ENCODE measurements around the gene POC5.

The POC5 gene

GRCh38 chr5:75660678-75661465 lies 56.4 kb downstream of the POC5 start:
- H3K27me3 ChIP-seq (ENCODE audit: control insufficient read depth, insufficient read depth, low read length) = no peaks in the 10 kb centered on the region
- H3K4me3 ChIP-seq (ENCODE audit: low read depth, low read length) = no peak overlapping the region
- no peak overlapping the region for H3K9ac ChIP-seq (ENCODE audit: low read depth, low read length)
- H3K9me3 ChIP-seq (ENCODE audit: control insufficient read depth, insufficient read depth, low read length) = no peaks in the 10 kb centered on the region
- H3K36me3 ChIP-seq (ENCODE audit: control insufficient read depth, insufficient read depth, low read length) = no peaks in the 10 kb centered on the region
- H3K4me1 ChIP-seq (ENCODE audit: control insufficient read depth, insufficient read depth, low read length) = peaks cover 11% of the 10 kb centered on the region; the same call in 1 of the 2 replicates
- no peak overlapping the region for H3K27ac ChIP-seq (ENCODE audit: low read depth, low read length)

DNA sequence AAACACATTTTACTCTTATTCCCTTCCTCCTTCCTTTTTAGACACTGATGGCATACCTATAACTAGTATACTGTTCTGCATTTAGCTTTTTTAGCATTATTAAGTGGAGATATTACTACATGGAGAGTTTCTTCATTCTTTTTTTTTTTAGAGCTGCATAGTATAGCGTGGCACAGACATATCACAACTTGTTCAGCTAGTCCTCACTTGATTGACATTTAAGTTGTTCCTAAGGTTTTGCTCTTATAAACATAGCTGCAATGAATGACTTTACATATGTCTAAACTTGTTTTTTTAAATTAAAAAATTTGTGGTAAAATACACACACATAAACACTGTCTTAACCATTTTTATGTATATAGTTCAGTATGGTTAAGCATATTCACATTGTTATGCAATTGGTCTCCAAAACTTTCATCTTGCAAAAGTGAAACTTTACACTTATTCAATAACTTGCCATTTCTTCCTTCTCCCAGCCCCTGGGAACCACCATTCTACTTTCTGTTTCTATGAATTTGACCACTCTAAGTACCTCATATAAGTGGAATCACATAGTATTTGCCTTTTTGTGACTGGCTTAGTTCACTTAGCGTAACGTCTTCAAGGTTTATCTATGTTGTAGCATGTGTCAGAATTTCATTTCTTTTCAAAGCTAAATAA lies 57.3 kb downstream of the POC5 start:
- no peaks in the 10 kb centered on the region for H3K27me3 ChIP-seq (ENCODE audit: control insufficient read depth, insufficient read depth, low read length)
- no peak overlapping the region for H3K4me3 ChIP-seq (ENCODE audit: low read depth, low read length)
- H3K4me1 ChIP-seq (ENCODE audit: control insufficient read depth, insufficient read depth, low read length) = peaks cover 14% of the 10 kb centered on the region; the same call in 1 of the 2 replicates
- no peaks in the 10 kb centered on the region for H3K36me3 ChIP-seq (ENCODE audit: control insufficient read depth, insufficient read depth, low read length)
- no peaks in the 10 kb centered on the region for H3K9me3 ChIP-seq (ENCODE audit: control insufficient read depth, insufficient read depth, low read length)
- H3K9ac ChIP-seq (ENCODE audit: low read depth, low read length) = no peak overlapping the region
- no peak overlapping the region for H3K27ac ChIP-seq (ENCODE audit: low read depth, low read length)

DNA sequence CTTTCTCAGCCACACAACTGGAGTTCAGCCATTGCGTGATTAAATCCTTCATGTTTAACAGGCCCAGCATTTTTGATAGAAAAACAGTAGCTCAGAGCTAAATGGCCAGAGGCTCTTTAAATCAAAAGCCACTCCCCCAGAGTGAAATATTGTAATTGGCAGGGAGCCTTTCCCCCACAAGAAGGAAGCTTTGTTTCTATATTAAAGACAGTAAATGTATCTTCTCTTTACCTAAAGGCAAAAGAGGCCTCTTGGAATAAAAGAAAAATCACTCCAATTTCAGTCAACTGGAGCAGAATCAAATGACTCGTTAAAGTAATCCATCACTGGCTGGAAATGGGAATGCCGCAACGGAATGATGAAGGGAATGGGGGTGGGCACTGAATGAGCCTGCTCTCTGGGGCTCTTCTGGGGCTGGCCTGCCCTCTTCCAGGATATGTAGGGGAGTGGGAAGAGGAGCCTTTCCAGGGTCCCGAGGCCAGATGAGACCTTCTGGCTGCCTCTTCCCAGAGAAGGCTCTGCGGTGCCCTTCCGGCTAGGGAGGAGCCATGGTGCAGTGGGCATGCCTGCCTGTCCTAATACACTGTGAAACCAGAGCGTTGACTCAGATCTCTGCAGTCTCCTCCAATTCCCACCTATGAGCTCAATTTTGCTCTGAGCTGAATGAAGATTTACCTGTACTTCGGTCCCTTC lies 60.8 kb downstream of the POC5 start:
- no peaks in the 10 kb centered on the region for H3K9me3 ChIP-seq (ENCODE audit: control insufficient read depth, insufficient read depth, low read length)
- no peak overlapping the region for H3K9ac ChIP-seq (ENCODE audit: low read depth, low read length)
- H3K27ac ChIP-seq (ENCODE audit: low read depth, low read length) = no peak overlapping the region
- no peaks in the 10 kb centered on the region for H3K27me3 ChIP-seq (ENCODE audit: control insufficient read depth, insufficient read depth, low read length)
- H3K4me3 ChIP-seq (ENCODE audit: low read depth, low read length) = no peak overlapping the region
- H3K4me1 ChIP-seq (ENCODE audit: control insufficient read depth, insufficient read depth, low read length) = peaks cover 14% of the 10 kb centered on the region; the same call in 1 of the 2 replicates
- H3K36me3 ChIP-seq (ENCODE audit: control insufficient read depth, insufficient read depth, low read length) = no peaks in the 10 kb centered on the region

- H3K9me3 ChIP-seq (ENCODE audit: control insufficient read depth, insufficient read depth, low read length) = no peaks in the 10 kb centered on the region
- no peak overlapping the region for H3K4me3 ChIP-seq (ENCODE audit: low read depth, low read length)
- no peak overlapping the region for H3K27ac ChIP-seq (ENCODE audit: low read depth, low read length)
These were observed 62.4 kb downstream of the POC5 start for GRCh38 chr5:75654693-75655295.

GRCh38 chr5:75653521-75653920 lies 63.7 kb downstream of the POC5 start:
- Histone ChIP-seq H3K9ac (ENCODE audit: low read depth, low read length) (no peak overlapping the region), H3K4me1 (ENCODE audit: control insufficient read depth, insufficient read depth, low read length) (peaks cover 14% of the 10 kb centered on the region; the same call in 1 of the 2 replicates), H3K9me3 (ENCODE audit: control insufficient read depth, insufficient read depth, low read length) (no peaks in the 10 kb centered on the region), H3K36me3 (ENCODE audit: control insufficient read depth, insufficient read depth, low read length) (no peaks in the 10 kb centered on the region), H3K27ac (ENCODE audit: low read depth, low read length) (no peak overlapping the region), H3K4me3 (ENCODE audit: low read depth, low read length) (no peak overlapping the region), H3K27me3 (ENCODE audit: control insufficient read depth, insufficient read depth, low read length) (no peaks in the 10 kb centered on the region)

More at GRCh38 chr5:75654693-75655295, 62.4 kb downstream of the POC5 start:
- Histone ChIP-seq H3K27me3 (ENCODE audit: control insufficient read depth, insufficient read depth, low read length) (no peaks in the 10 kb centered on the region), H3K4me1 (ENCODE audit: control insufficient read depth, insufficient read depth, low read length) (peaks cover 14% of the 10 kb centered on the region; the same call in 1 of the 2 replicates), H3K36me3 (ENCODE audit: control insufficient read depth, insufficient read depth, low read length) (no peaks in the 10 kb centered on the region), H3K9ac (ENCODE audit: low read depth, low read length) (no peak overlapping the region)

GRCh38 chr5:75651575-75652238 lies 65.5 kb downstream of the POC5 start:
- H3K4me3 ChIP-seq (ENCODE audit: low read depth, low read length) = no peak overlapping the region
- H3K36me3 ChIP-seq (ENCODE audit: control insufficient read depth, insufficient read depth, low read length) = no peaks in the 10 kb centered on the region
- no peak overlapping the region for H3K27ac ChIP-seq (ENCODE audit: low read depth, low read length)
- H3K27me3 ChIP-seq (ENCODE audit: control insufficient read depth, insufficient read depth, low read length) = no peaks in the 10 kb centered on the region
- peaks cover 11% of the 10 kb centered on the region; the same call in 1 of the 2 replicates for H3K4me1 ChIP-seq (ENCODE audit: control insufficient read depth, insufficient read depth, low read length)
- H3K9ac ChIP-seq (ENCODE audit: low read depth, low read length) = no peak overlapping the region
- H3K9me3 ChIP-seq (ENCODE audit: control insufficient read depth, insufficient read depth, low read length) = no peaks in the 10 kb centered on the region

DNA sequence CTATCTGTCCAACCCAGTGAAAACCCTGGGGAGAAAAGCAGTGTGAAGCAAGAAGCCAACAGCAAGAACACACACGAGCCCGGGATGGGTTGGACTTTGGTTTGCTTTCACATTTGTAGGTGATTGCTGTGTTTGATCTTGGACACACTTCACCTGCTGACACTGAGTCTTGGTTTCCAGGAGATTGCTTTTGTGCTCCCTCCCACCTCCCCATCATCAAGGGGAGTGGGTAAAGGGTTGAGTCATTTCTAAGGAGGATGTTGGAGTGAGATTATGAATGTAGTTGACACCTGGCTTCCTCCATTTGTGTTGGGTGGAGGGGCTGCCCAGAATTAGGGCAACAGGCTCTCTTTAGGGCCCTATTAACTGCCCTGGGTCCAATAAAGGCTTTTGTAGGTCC lies 68.5 kb downstream of the POC5 start:
- Histone ChIP-seq H3K27ac (ENCODE audit: low read depth, low read length) (no peak overlapping the region), H3K4me1 (ENCODE audit: control insufficient read depth, insufficient read depth, low read length) (no peaks in the 10 kb centered on the region), H3K9ac (ENCODE audit: low read depth, low read length) (no peak overlapping the region), H3K9me3 (ENCODE audit: control insufficient read depth, insufficient read depth, low read length) (no peaks in the 10 kb centered on the region), H3K36me3 (ENCODE audit: control insufficient read depth, insufficient read depth, low read length) (no peaks in the 10 kb centered on the region), H3K27me3 (ENCODE audit: control insufficient read depth, insufficient read depth, low read length) (no peaks in the 10 kb centered on the region), H3K4me3 (ENCODE audit: low read depth, low read length) (no peak overlapping the region)

DNA sequence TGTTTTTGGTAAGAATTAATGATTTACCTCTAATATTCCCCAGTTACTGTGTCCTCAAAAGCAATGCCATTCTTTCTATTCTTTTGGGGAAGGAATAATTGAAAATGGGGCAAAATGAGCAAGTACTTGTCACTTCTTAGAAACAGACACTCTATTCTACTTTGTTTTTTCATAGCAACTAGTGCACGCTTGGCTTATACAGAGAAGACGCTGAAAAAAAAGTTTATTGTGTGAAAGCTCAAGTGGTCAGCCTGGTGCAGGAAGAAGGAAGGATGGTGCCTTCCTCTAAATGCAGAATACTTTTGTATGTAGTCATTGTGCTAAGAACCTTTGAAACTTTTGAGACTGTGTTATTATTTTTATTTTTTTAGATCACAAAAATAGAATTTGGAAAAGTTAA lies 76.4 kb downstream of the POC5 start:
- Histone ChIP-seq H3K4me1 (ENCODE audit: control insufficient read depth, insufficient read depth, low read length) (no peaks in the 10 kb centered on the region), H3K9me3 (ENCODE audit: control insufficient read depth, insufficient read depth, low read length) (no peaks in the 10 kb centered on the region), H3K9ac (ENCODE audit: low read depth, low read length) (no peak overlapping the region), H3K27ac (ENCODE audit: low read depth, low read length) (no peak overlapping the region), H3K36me3 (ENCODE audit: control insufficient read depth, insufficient read depth, low read length) (no peaks in the 10 kb centered on the region), H3K27me3 (ENCODE audit: control insufficient read depth, insufficient read depth, low read length) (no peaks in the 10 kb centered on the region), H3K4me3 (ENCODE audit: low read depth, low read length) (no peak overlapping the region)

DNA sequence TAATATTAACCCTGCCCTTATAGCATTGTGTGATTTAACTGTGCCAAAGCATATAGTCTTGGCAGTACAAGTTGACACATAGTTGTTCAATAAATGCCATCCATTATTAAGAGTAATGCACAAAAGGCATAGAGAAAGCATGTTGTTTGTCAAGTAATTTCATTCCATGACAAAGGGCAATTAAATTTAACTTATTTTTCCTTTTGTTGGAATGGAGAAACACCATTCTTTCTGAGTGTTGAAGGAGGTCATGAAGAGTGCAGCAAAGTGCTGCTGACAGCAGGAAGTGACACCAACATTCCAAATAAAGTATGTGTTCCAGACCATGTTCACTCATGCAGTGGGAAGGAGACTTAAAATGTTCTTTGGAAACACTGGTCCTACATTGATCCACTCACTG lies 76.8 kb downstream of the POC5 start:
- Histone ChIP-seq H3K9me3 (ENCODE audit: control insufficient read depth, insufficient read depth, low read length) (no peaks in the 10 kb centered on the region), H3K4me3 (ENCODE audit: low read depth, low read length) (no peak overlapping the region), H3K27ac (ENCODE audit: low read depth, low read length) (no peak overlapping the region), H3K27me3 (ENCODE audit: control insufficient read depth, insufficient read depth, low read length) (no peaks in the 10 kb centered on the region), H3K4me1 (ENCODE audit: control insufficient read depth, insufficient read depth, low read length) (no peaks in the 10 kb centered on the region), H3K9ac (ENCODE audit: low read depth, low read length) (no peak overlapping the region), H3K36me3 (ENCODE audit: control insufficient read depth, insufficient read depth, low read length) (no peaks in the 10 kb centered on the region)

DNA sequence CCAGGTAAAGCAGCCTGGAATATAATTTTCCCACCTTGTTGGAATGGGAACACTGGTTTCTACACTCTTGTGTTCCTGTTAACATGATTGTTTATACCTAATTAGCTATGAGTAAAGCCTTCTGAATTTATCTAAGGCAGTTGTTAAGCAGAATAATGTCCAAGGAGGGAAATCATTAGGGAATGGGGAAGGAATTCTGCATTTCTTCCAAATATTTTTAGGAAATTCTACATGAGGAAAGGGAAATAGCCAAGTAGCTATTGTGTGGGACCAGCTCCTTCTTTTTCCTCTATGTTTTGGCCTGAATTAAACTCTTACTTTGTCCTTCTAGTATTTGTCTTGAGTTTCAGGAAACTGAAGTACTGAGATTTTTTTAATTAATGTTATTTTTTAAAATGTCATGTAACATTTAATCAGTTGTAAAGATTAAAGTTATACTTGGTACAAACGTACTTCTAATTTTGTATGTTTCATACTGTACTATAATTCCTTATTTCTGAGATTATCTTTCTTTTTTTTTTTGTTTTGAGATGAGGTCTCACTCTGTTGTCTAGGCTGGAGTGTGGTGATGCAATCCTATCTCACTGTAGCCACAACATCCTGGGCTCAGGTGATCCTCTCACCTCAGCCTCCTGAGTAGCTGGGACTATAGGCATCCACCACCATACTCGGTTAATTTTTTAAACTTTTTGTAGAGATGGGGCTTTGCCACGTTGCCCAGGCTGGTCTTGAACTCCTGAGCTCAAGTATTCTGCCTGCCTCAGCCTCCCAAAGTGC lies 77.5 kb downstream of the POC5 start:
- no peaks in the 10 kb centered on the region for H3K4me1 ChIP-seq (ENCODE audit: control insufficient read depth, insufficient read depth, low read length)
- H3K9ac ChIP-seq (ENCODE audit: low read depth, low read length) = no peak overlapping the region
- no peaks in the 10 kb centered on the region for H3K27me3 ChIP-seq (ENCODE audit: control insufficient read depth, insufficient read depth, low read length)
- H3K36me3 ChIP-seq (ENCODE audit: control insufficient read depth, insufficient read depth, low read length) = no peaks in the 10 kb centered on the region
- H3K9me3 ChIP-seq (ENCODE audit: control insufficient read depth, insufficient read depth, low read length) = no peaks in the 10 kb centered on the region
- H3K27ac ChIP-seq (ENCODE audit: low read depth, low read length) = no peak overlapping the region
- H3K4me3 ChIP-seq (ENCODE audit: low read depth, low read length) = no peak overlapping the region
